WTC11 (cell line): ENCODE data around the gene OR2G6.
"Not testable (repeated sequence)": the region's sequence is repeated elsewhere in the genome, so short reads cannot be mapped to it uniquely, and the experiment has no call there.

Source experiments
- CBFB ChIP-seq: sonication (generic); formaldehyde crosslinking; IDR thresholded peaks from 2 replicates; pipeline ENCODE4 v1.8.1; 2022; ENCODE audit warnings: mild to moderate bottlenecking, low read depth, missing genetic modification reagents
- E2F4 ChIP-seq: sonication (generic); formaldehyde crosslinking; IDR thresholded peaks from 2 replicates; pipeline ENCODE4 v1.8.1; 2022; ENCODE audit warnings: low read depth, mild to moderate bottlenecking, moderate library complexity, missing genetic modification reagents, borderline replicate concordance
- HMGA2 ChIP-seq: fragments of 250-450 bp; sonication (Bioruptor Pico); IDR thresholded peaks from 2 replicates; pipeline ENCODE4 v1.4.0; 2021; ENCODE audit warnings: mild to moderate bottlenecking, moderate library complexity
- JUN ChIP-seq: sonication (generic); formaldehyde crosslinking; IDR thresholded peaks from 2 replicates; pipeline ENCODE4 v1.8.0; 2023; ENCODE audit warnings: mild to moderate bottlenecking, missing genetic modification reagents
- PRDM15 ChIP-seq: sonication (generic); formaldehyde crosslinking; IDR thresholded peaks from 2 replicates; pipeline ENCODE4 v1.8.0; 2022; ENCODE audit warnings: missing genetic modification reagents
- ZNF138 ChIP-seq: sonication (generic); formaldehyde crosslinking; conservative IDR thresholded peaks from 2 replicates; pipeline ENCODE4 v1.8.1; 2022; ENCODE audit warnings: mild to moderate bottlenecking, moderate library complexity, missing genetic modification reagents
- ZNF232 ChIP-seq: sonication (generic); formaldehyde crosslinking; IDR thresholded peaks from 2 replicates; pipeline ENCODE4 v1.8.0; 2022; ENCODE audit warnings: mild to moderate bottlenecking, missing genetic modification reagents
- ZNF671 ChIP-seq: fragments of 250-450 bp; sonication (Bioruptor Pico); IDR thresholded peaks from 2 replicates; pipeline ENCODE4 v1.8.0; 2021; ENCODE audit warnings: mild to moderate bottlenecking
- TF ChIP-seq, protein P1 (sequence below): fragments of 200-600 bp; IDR thresholded peaks from 2 replicates; pipeline ENCODE4 v1.8.0; 2022; ENCODE audit warnings: antibody characterized with exemption
- TF ChIP-seq, protein P2 (sequence below): sonication (generic); formaldehyde crosslinking; IDR thresholded peaks from 2 replicates; pipeline ENCODE4 v1.8.0; 2022; ENCODE audit warnings: mild to moderate bottlenecking, missing genetic modification reagents
- TF ChIP-seq, protein P3 (sequence below): sonication (generic); formaldehyde crosslinking; IDR thresholded peaks from 2 replicates; pipeline ENCODE4 v1.8.1; 2022; ENCODE audit warnings: mild to moderate bottlenecking, moderate library complexity, missing genetic modification reagents
- TF ChIP-seq, protein P4 (sequence below): sonication (generic); formaldehyde crosslinking; IDR thresholded peaks from 2 replicates; pipeline ENCODE4 v1.8.0; 2022; ENCODE audit warnings: mild to moderate bottlenecking, missing genetic modification reagents
- TF ChIP-seq, protein P5 (sequence below): sonication (generic); formaldehyde crosslinking; IDR thresholded peaks from 2 replicates; pipeline ENCODE4 v1.8.0; 2022; ENCODE audit warnings: mild to moderate bottlenecking, missing genetic modification reagents
- TF ChIP-seq, protein P6 (sequence below): sonication (generic); formaldehyde crosslinking; IDR thresholded peaks from 2 replicates; pipeline ENCODE4 v1.8.1; 2023; ENCODE audit warnings: mild to moderate bottlenecking, missing genetic modification reagents, moderate library complexity

GRCh38 chr1:248574657-248575056, 66.8 kb downstream of the OR2G6 start, which contains the start of gene OR2T34:
- TF ChIP-seq, protein P1, sequence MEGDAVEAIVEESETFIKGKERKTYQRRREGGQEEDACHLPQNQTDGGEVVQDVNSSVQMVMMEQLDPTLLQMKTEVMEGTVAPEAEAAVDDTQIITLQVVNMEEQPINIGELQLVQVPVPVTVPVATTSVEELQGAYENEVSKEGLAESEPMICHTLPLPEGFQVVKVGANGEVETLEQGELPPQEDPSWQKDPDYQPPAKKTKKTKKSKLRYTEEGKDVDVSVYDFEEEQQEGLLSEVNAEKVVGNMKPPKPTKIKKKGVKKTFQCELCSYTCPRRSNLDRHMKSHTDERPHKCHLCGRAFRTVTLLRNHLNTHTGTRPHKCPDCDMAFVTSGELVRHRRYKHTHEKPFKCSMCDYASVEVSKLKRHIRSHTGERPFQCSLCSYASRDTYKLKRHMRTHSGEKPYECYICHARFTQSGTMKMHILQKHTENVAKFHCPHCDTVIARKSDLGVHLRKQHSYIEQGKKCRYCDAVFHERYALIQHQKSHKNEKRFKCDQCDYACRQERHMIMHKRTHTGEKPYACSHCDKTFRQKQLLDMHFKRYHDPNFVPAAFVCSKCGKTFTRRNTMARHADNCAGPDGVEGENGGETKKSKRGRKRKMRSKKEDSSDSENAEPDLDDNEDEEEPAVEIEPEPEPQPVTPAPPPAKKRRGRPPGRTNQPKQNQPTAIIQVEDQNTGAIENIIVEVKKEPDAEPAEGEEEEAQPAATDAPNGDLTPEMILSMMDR: not testable (repeated sequence)
- TF ChIP-seq ZNF232 (CRISPR knock-in tag); ZNF138; HMGA2 (CRISPR knock-in tag); E2F4 (CRISPR knock-in tag); CBFB (CRISPR knock-in tag); JUN (CRISPR knock-in tag); PRDM15; ZNF671: not testable (repeated sequence)
- TF ChIP-seq, protein P2, sequence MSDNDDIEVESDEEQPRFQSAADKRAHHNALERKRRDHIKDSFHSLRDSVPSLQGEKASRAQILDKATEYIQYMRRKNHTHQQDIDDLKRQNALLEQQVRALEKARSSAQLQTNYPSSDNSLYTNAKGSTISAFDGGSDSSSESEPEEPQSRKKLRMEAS: not testable (repeated sequence)
- TF ChIP-seq, protein P3, sequence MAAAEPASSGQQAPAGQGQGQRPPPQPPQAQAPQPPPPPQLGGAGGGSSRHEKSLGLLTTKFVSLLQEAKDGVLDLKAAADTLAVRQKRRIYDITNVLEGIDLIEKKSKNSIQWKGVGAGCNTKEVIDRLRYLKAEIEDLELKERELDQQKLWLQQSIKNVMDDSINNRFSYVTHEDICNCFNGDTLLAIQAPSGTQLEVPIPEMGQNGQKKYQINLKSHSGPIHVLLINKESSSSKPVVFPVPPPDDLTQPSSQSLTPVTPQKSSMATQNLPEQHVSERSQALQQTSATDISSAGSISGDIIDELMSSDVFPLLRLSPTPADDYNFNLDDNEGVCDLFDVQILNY (CRISPR knock-in tag): not testable (repeated sequence)
- TF ChIP-seq, protein P4, sequence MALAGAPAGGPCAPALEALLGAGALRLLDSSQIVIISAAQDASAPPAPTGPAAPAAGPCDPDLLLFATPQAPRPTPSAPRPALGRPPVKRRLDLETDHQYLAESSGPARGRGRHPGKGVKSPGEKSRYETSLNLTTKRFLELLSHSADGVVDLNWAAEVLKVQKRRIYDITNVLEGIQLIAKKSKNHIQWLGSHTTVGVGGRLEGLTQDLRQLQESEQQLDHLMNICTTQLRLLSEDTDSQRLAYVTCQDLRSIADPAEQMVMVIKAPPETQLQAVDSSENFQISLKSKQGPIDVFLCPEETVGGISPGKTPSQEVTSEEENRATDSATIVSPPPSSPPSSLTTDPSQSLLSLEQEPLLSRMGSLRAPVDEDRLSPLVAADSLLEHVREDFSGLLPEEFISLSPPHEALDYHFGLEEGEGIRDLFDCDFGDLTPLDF (CRISPR knock-in tag): not testable (repeated sequence)
- TF ChIP-seq, protein P5, sequence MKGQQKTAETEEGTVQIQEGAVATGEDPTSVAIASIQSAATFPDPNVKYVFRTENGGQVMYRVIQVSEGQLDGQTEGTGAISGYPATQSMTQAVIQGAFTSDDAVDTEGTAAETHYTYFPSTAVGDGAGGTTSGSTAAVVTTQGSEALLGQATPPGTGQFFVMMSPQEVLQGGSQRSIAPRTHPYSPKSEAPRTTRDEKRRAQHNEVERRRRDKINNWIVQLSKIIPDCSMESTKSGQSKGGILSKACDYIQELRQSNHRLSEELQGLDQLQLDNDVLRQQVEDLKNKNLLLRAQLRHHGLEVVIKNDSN: not testable (repeated sequence)
- TF ChIP-seq, protein P6, sequence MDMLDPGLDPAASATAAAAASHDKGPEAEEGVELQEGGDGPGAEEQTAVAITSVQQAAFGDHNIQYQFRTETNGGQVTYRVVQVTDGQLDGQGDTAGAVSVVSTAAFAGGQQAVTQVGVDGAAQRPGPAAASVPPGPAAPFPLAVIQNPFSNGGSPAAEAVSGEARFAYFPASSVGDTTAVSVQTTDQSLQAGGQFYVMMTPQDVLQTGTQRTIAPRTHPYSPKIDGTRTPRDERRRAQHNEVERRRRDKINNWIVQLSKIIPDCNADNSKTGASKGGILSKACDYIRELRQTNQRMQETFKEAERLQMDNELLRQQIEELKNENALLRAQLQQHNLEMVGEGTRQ (CRISPR knock-in tag): not testable (repeated sequence)
